A673 (cell line): ENCODE measurements around the gene RBM8A. TPM values are rescaled to one million over a fixed set of nuclear protein-coding genes. Genes with fewer than 3 reads are reported as not detected.

Source experiments
- BruUV-seq: library from RNA; stranded (reverse); fragments of 400-500 nt; replicated peaks from 2 replicates; lab custom pipeline; 2021; lab: Mats Ljungman, UMichigan
- CTCF ChIA-PET: fragments of 300-600 bp; sonication (Branson Sonifier 250); formaldehyde crosslinking; loops from one replicate; lab custom pipeline; 2022; ENCODE audit warnings: antibody characterized with exemption; lab: Charles Lee
- POLR2A ChIA-PET: fragments of 300-600 bp; sonication (Branson Sonifier 250); formaldehyde crosslinking; loops from one replicate; lab custom pipeline; 2022; ENCODE audit warnings: antibody characterized with exemption; ENCODE audit not compliant: low non-redundant PET; lab: Charles Lee
- DNase-seq: peaks from one replicate; pipeline ENCODE4 v3.0.0-alpha.2; 2015; ENCODE audit warnings: low spot score
- H3K27ac ChIP-seq: fragments of 200-600 bp; sonication (generic); 2 replicates; pipeline ENCODE4 v1.5.1; 2016; ENCODE audit warnings: mixed run types, low read depth, mild to moderate bottlenecking, mixed read lengths, antibody characterized with exemption, low read length; ENCODE audit not compliant: poor library complexity, severe bottlenecking
- H3K27me3 ChIP-seq: fragments of 200-600 bp; sonication (generic); replicated peaks from 2 replicates; pipeline ENCODE4 v1.6.1; 2017; ENCODE audit warnings: mixed run types, low read depth, mild to moderate bottlenecking, mixed read lengths, antibody characterized with exemption, low read length; ENCODE audit not compliant: insufficient read depth, poor library complexity
- H3K36me3 ChIP-seq: fragments of 200-600 bp; sonication (generic); 2 replicates; pipeline ENCODE4 v1.6.1; 2016; ENCODE audit warnings: mixed run types, mild to moderate bottlenecking, mixed read lengths, antibody characterized with exemption, low read length; ENCODE audit not compliant: insufficient read depth, poor library complexity, severe bottlenecking
- H3K4me1 ChIP-seq: fragments of 200-600 bp; sonication (generic); 2 replicates; pipeline ENCODE4 v1.6.1; 2017; ENCODE audit warnings: mixed run types, mild to moderate bottlenecking, mixed read lengths, antibody characterized with exemption, low read length; ENCODE audit not compliant: insufficient read depth, poor library complexity, severe bottlenecking
- H3K4me3 ChIP-seq: fragments of 200-600 bp; sonication (generic); 2 replicates; pipeline ENCODE4 v1.5.1; 2016; ENCODE audit warnings: low read depth, mixed run types, mild to moderate bottlenecking, mixed read lengths, low read length; ENCODE audit not compliant: poor library complexity, severe bottlenecking
- H3K9me3 ChIP-seq: fragments of 200-600 bp; sonication (generic); 2 replicates; pipeline ENCODE4 v1.6.1; 2016; ENCODE audit warnings: mixed run types, low read depth, mild to moderate bottlenecking, mixed read lengths, antibody characterized with exemption, low read length; ENCODE audit not compliant: poor library complexity, severe bottlenecking
- CTCF ChIP-seq: fragments of 300-800, 200-600 bp; sonication (generic); conservative IDR thresholded peaks from 2 replicates; pipeline ENCODE4 v1.5.1; 2017; ENCODE audit warnings: low read depth, mild to moderate bottlenecking, antibody characterized with exemption, low read length, moderate library complexity, mixed read lengths
- EZH2 ChIP-seq: fragments of 200-600 bp; sonication (generic); IDR thresholded peaks from 2 replicates; pipeline ENCODE4 v1.6.1; 2017; ENCODE audit warnings: borderline replicate concordance, low read depth, mild to moderate bottlenecking, mixed read lengths, antibody characterized with exemption, low read length; ENCODE audit not compliant: poor library complexity, severe bottlenecking
- intact Hi-C: fragments of 100-400 bp; cut with micrococcal nuclease; formaldehyde crosslinking; loops from one replicate; pipeline ENCODE4 v1.10.0; 2022; ENCODE audit not compliant: unreplicated experiment
- total RNA-seq: library from RNA; stranded (reverse); gene quantifications from 2 replicates; pipeline ENCODE4 v1.2.3, GENCODE V29; 2021

Gene RBM8A
- total RNA-seq, 1 experiment from 2014 or later: 276 TPM

- ChIA-PET POLR2A (interaction anchor here (1.1 kb wide), 1 partner anchor 10 kb away, joined by 7 read pairs; no protein-coding TSS in a partner anchor), CTCF (interaction anchor here (0.9 to 1.5 kb wide), 3 partner anchors 44 to 118 kb away, joined by 3 to 8 read pairs (median 3); partner anchors contain the start of gene NUDT17)
- TF ChIP-seq EZH2 (no peak), CTCF (no peak)
- BruUV-seq: no TSS peak
- Histone ChIP-seq H3K27me3 (no peaks in the 10 kb centered on the region), H3K9me3 (peaks cover 5% of the 10 kb centered on the region), H3K36me3 (no peaks in the 10 kb centered on the region), H3K4me3 (peak overlapping the region; percentile 71), H3K4me1 (peaks cover 28% of the 10 kb centered on the region), H3K27ac (peak overlapping the region; percentile 78)
- intact Hi-C loops: loop anchor here (5.0 kb wide), 1 partner anchor 36 kb away; the partner anchor contains the start of gene RBM8A
- peak; percentile 33 for DNase-seq
These were observed 36.2 kb upstream of the RBM8A start for GRCh38 chr1:145963265-145964019.

- Histone ChIP-seq H3K4me3 (peak overlapping the region; percentile 71), H3K9me3 (peaks cover 2% of the 10 kb centered on the region), H3K27ac (peak overlapping the region; percentile 0), H3K36me3 (no peaks in the 10 kb centered on the region), H3K4me1 (peaks cover 33% of the 10 kb centered on the region), H3K27me3 (no peaks in the 10 kb centered on the region)
- DNase-seq: peak; percentile 54
- BruUV-seq: no TSS peak
- ChIA-PET POLR2A (no interaction called here), CTCF (no interaction called here)
- TF ChIP-seq EZH2: no peak
- TF ChIP-seq CTCF: no peak
- intact Hi-C loops: loop anchor here (5.0 kb wide), 1 partner anchor 35 kb away; the partner anchor contains the start of gene RBM8A
These were observed 35.1 kb upstream of the RBM8A start for GRCh38 chr1:145962157-145963102.

- peaks cover 33% of the 10 kb centered on the region for H3K4me1 ChIP-seq
- H3K4me3 ChIP-seq: peak overlapping the region; percentile 71
- H3K27ac ChIP-seq: peak overlapping the region; percentile 70
- BruUV-seq: no TSS peak
- POLR2A ChIA-PET: no interaction called here
- no peaks in the 10 kb centered on the region for H3K36me3 ChIP-seq
- H3K27me3 ChIP-seq: no peaks in the 10 kb centered on the region
- CTCF ChIA-PET: interaction anchor here (0.5 kb wide), 1 partner anchor 52 kb away, joined by 3 read pairs; no protein-coding TSS in a partner anchor
- TF ChIP-seq CTCF (no peak), EZH2 (no peak)
- H3K9me3 ChIP-seq: no peaks in the 10 kb centered on the region
- intact Hi-C loops: loop anchor here (5.0 kb wide), 1 partner anchor 34 kb away; the partner anchor contains the start of gene RBM8A
- peak; percentile 57 for DNase-seq
These were observed 34.3 kb upstream of the RBM8A start for GRCh38 chr1:145961425-145962156.
